HL-60 (cell line): ENCODE measurements around the gene FCRL3.

ENCODE experiments used
- DNase-seq, 2 experiments: peaks; one replicate each; pipeline ENCODE4 v3.0.0-alpha.2; 2010 to 2020; ENCODE audit warnings: low read depth in 1 of 2, low spot score in 1 of 2
- H3K27ac ChIP-seq: fragments of 250-450 bp; sonication (Bioruptor Pico); replicated peaks from 2 replicates; pipeline ENCODE4 v1.5.1; 2020; ENCODE audit warnings: mild to moderate bottlenecking, moderate library complexity
- H3K27me3 ChIP-seq: fragments of 250-450 bp; sonication (Bioruptor Pico); 2 replicates; pipeline ENCODE4 v1.5.1; 2021; ENCODE audit warnings: mild to moderate bottlenecking, moderate library complexity; ENCODE audit not compliant: insufficient read depth, poor library complexity, severe bottlenecking
- H3K4me3 ChIP-seq: replicated peaks from 2 replicates; pipeline ENCODE4 v1.5.1; 2011; ENCODE audit warnings: mild to moderate bottlenecking, control low read depth, low read length; ENCODE audit not compliant: insufficient read depth
- CTCF ChIP-seq: IDR thresholded peaks from one replicate; pipeline ENCODE4 v1.5.1; 2011; ENCODE audit warnings: low read length, control low read depth, inconsistent platforms; ENCODE audit not compliant: insufficient read depth
- GABPA ChIP-seq: IDR thresholded peaks from 2 replicates; pipeline ENCODE4 v1.6.1; 2012; ENCODE audit warnings: low read depth
- POLR2AphosphoS5 ChIP-seq: IDR thresholded peaks from 2 replicates; pipeline ENCODE4 v1.6.1; 2012; ENCODE audit warnings: low read depth
- REST ChIP-seq: IDR thresholded peaks from 2 replicates; pipeline ENCODE4 v1.6.1; 2012; ENCODE audit warnings: low read depth; ENCODE audit not compliant: insufficient replicate concordance
- SPI1 ChIP-seq: IDR thresholded peaks from 2 replicates; pipeline ENCODE4 v1.6.1; 2012; ENCODE audit warnings: low read depth, mild to moderate bottlenecking, borderline replicate concordance

FCRL3 gene

GRCh38 chr1:157734321-157734720 is 33.8 kb upstream of the FCRL3 start:
- peak; percentile 41 to 55 for DNase-seq
- Histone ChIP-seq H3K27ac (peak overlapping the region; percentile 31; the same call in 1 of the 2 replicates), H3K27me3 (no peaks in the 10 kb centered on the region), H3K4me3 (no peak overlapping the region)
- no peak for TF ChIP-seq POLR2AphosphoS5
- TF ChIP-seq SPI1, result no peak
- no peak for TF ChIP-seq GABPA
- no peak for TF ChIP-seq CTCF
- no peak for TF ChIP-seq REST

- H3K27me3 ChIP-seq, result no peaks in the 10 kb centered on the region
- no peak for TF ChIP-seq REST
- no peak for TF ChIP-seq CTCF
- no peak for TF ChIP-seq SPI1
- TF ChIP-seq POLR2AphosphoS5, result no peak
- TF ChIP-seq GABPA, result no peak
- no peak overlapping the region for H3K27ac ChIP-seq
- no peak for DNase-seq
- H3K4me3 ChIP-seq, result no peak overlapping the region
These were observed 32.2 kb upstream of the FCRL3 start for GRCh38 chr1:157732755-157733154.

- DNase-seq, result peak; percentile 18 to 65
- no peak for TF ChIP-seq POLR2AphosphoS5
- TF ChIP-seq GABPA, result peak; percentile 56
- TF ChIP-seq CTCF, result no peak
- peak; percentile 96 for TF ChIP-seq SPI1
- no peak for TF ChIP-seq REST
- no peak overlapping the region for H3K4me3 ChIP-seq
- H3K27me3 ChIP-seq, result no peaks in the 10 kb centered on the region
- no peak overlapping the region for H3K27ac ChIP-seq
These were observed 24.6 kb upstream of the FCRL3 start for GRCh38 chr1:157725221-157725577.
